K562 (cell line): ENCODE measurements around the gene MACROD2. TPM values are rescaled to one million over a fixed set of nuclear protein-coding genes. Genes with fewer than 3 reads are reported as not detected.

Experiments
- ATAC-seq: fragments of 200-7000 bp; cut with Tn5 transposase; 3 replicates; pipeline ENCODE4 v1.9.1; 2020; ENCODE audit warnings: moderate library complexity
- BruUV-seq: library from RNA; stranded (reverse); fragments of 400-500 nt; replicated peaks from 2 replicates; lab custom pipeline; 2021; lab: Mats Ljungman, UMichigan
- CTCF ChIA-PET: fragments of 300-600 bp; formaldehyde crosslinking; extraction: SDS; loops from one replicate; lab custom pipeline; 2021; ENCODE audit warnings: low intra/inter-chr PET ratio; lab: Yijun Ruan, JAX
- POLR2A ChIA-PET: fragments of 300-600, 350-650 bp; sonication (Branson Sonifier 250); formaldehyde crosslinking; extraction: SDS; loops from one replicate; lab custom pipeline; 2021; ENCODE audit warnings: antibody characterized with exemption, inconsistent platforms; lab: Yijun Ruan, JAX
- DNase-seq, 4 experiments: peaks; one replicate each; pipeline versions ENCODE4 v3.0.0 to v3.0.0-alpha.2; 2011 to 2018; ENCODE audit warnings: low spot score in 3 of 4, mixed read lengths in 3 of 4; ENCODE audit errors: extremely low read depth in 1 of 4
- FAIRE-seq: peaks from 2 replicates; lab custom pipeline; 2011; peaks lifted over from hg19 to GRCh38; lab: Jason Lieb, UNC
- H2AFZ ChIP-seq: 2 replicates; pipeline ENCODE4 v1.6.0; 2011; ENCODE audit warnings: low read depth, low read length, control low read depth, inconsistent platforms
- H3K27ac ChIP-seq: fragments of 200-600 bp; 3 replicates; pipeline ENCODE4 v1.8.0; 2011; ENCODE audit warnings: low read depth, mild to moderate bottlenecking, control low read depth, inconsistent platforms, low read length, moderate library complexity, mixed read lengths; ENCODE audit errors: extremely low read depth
- H3K27me3 ChIP-seq, 2 experiments: fragments of 300-600 bp in 1 of 2; 2 replicates in 1 of 2; 3 replicates in 1 of 2; pipeline versions ENCODE4 v1.6.0 to v1.8.0; 2011; ENCODE audit warnings: inconsistent platforms in 2 of 2, low read length in 2 of 2, mild to moderate bottlenecking in 1 of 2, mixed read lengths in 1 of 2, moderate library complexity in 1 of 2; ENCODE audit not compliant: control insufficient read depth in 2 of 2, insufficient read depth in 2 of 2
- H3K36me3 ChIP-seq: fragments of 300-600 bp; 3 replicates; pipeline ENCODE4 v1.8.0; 2011; ENCODE audit warnings: mild to moderate bottlenecking, low read length, inconsistent platforms; ENCODE audit not compliant: control insufficient read depth, insufficient read depth
- H3K4me1 ChIP-seq, 2 experiments: fragments of 200-600 bp in 1 of 2; replicated peaks in 1 of 2; 2 replicates in 1 of 2; 3 replicates in 1 of 2; pipeline versions ENCODE4 v1.5.1 to v1.8.0; 2011; ENCODE audit warnings: inconsistent platforms in 2 of 2, low read length in 2 of 2, mild to moderate bottlenecking in 1 of 2, mixed read lengths in 1 of 2, moderate library complexity in 1 of 2; ENCODE audit not compliant: control insufficient read depth in 2 of 2, insufficient read depth in 2 of 2
- H3K4me2 ChIP-seq: 2 replicates; pipeline ENCODE4 v1.6.1; 2011; ENCODE audit warnings: low read length, control low read depth, inconsistent platforms, mixed read lengths; ENCODE audit not compliant: insufficient read depth
- H3K4me3 ChIP-seq: fragments of 200-600 bp; sonication (generic), shearing (Covaris generic); 2 replicates; pipeline ENCODE4 v1.5.1; 2016; ENCODE audit warnings: control low read depth, inconsistent platforms
- H3K79me2 ChIP-seq: fragments of 200-600 bp; 3 replicates; pipeline ENCODE4 v1.8.0; 2011; ENCODE audit warnings: low read length, inconsistent platforms; ENCODE audit not compliant: control insufficient read depth, insufficient read depth
- H3K9ac ChIP-seq, 2 experiments: 2 replicates each; pipeline versions ENCODE4 v1.6.0 to v1.6.1; 2011; ENCODE audit warnings: low read depth in 2 of 2, low read length in 2 of 2, control low read depth in 1 of 2, inconsistent platforms in 1 of 2, mild to moderate bottlenecking in 1 of 2, mixed read lengths in 1 of 2; ENCODE audit not compliant: insufficient read depth in 1 of 2
- H3K9me1 ChIP-seq: one replicate; pipeline ENCODE4 v1.6.0; 2011; ENCODE audit warnings: inconsistent platforms, mild to moderate bottlenecking, low read length, moderate library complexity; ENCODE audit not compliant: control insufficient read depth, insufficient read depth
- H3K9me3 ChIP-seq: replicated peaks from 2 replicates; pipeline ENCODE4 v1.5.1; 2011; ENCODE audit warnings: low read depth, low read length, inconsistent platforms; ENCODE audit not compliant: control insufficient read depth, insufficient read depth
- H4K20me1 ChIP-seq: replicated peaks from 2 replicates; pipeline ENCODE4 v1.6.1; 2011; ENCODE audit warnings: low read length, inconsistent platforms, mixed read lengths; ENCODE audit not compliant: control insufficient read depth, insufficient read depth
- ELF1 ChIP-seq: fragments of 200-800 bp; sonication (Bioruptor generic); IDR thresholded peaks from 2 replicates; pipeline ENCODE4 v1.6.1; 2016; ENCODE audit warnings: missing genetic modification characterization, missing compliant biosample characterization
- GTF2A2 ChIP-seq: IDR thresholded peaks from 2 replicates; pipeline ENCODE4 v1.6.1; 2016; ENCODE audit warnings: mild to moderate bottlenecking, missing genetic modification characterization, missing compliant biosample characterization
- JUNB ChIP-seq: fragments of 450-650 bp; formaldehyde crosslinking; conservative IDR thresholded peaks from 2 replicates; pipeline ENCODE4 v1.4.0; 2020; ENCODE audit warnings: mild to moderate bottlenecking
- NR2C2 ChIP-seq, 2 experiments: fragments of 200-800 bp in 1 of 2; sonication (Bioruptor generic) in 1 of 2; sonication (generic) in 1 of 2; formaldehyde crosslinking in 1 of 2; IDR thresholded peaks; 2 replicates each; pipeline versions ENCODE4 v1.6.1 to v1.8.0; 2016 to 2022; ENCODE audit warnings: mild to moderate bottlenecking in 1 of 2, missing compliant biosample characterization in 1 of 2, missing genetic modification characterization in 1 of 2, missing genetic modification reagents in 1 of 2
- TBP ChIP-seq: optimal IDR thresholded peaks from 2 replicates; pipeline ENCODE3; 2011; ENCODE audit warnings: low read depth, low read length, improper control_type of control experiment
- WGBS: fragments of 100-300 bp; shearing (Covaris generic); methylation state at CpG from one replicate; pipeline ENCODE4 v1.1.6; 2016; ENCODE audit warnings: low coverage, mixed read lengths; ENCODE audit not compliant: insufficient coverage; ENCODE audit errors: missing lambda C conversion rate; 5-methylcytosine and 5-hydroxymethylcytosine counted together
- in situ Hi-C: fragments of 300-500 bp; cut with MboI; formaldehyde crosslinking; loops from 4 replicates; pipeline ENCODE4 v1.15.0; 2018; ENCODE audit warnings: inconsistent platforms, mixed read lengths
- intact Hi-C: fragments of 100-400 bp; cut with micrococcal nuclease; formaldehyde crosslinking; loops from 2 replicates; pipeline ENCODE4 v1.14.2; 2022
- polyA plus RNA-seq, 8 experiments: library from polyadenylated mRNA; depleted of rRNA in 4 of 8; stranded (reverse) in 5 of 8; unstranded in 3 of 8; fragments of >200 nt; fragmentation: Nextera tagmentation in 2 of 8; fragmentation: Illumina TruSeq in 1 of 8; extraction: Ambion mirVana in 2 of 8; extraction: Trizol in 1 of 8; gene quantifications; 2 replicates each; pipeline versions ENCODE4 v1.2.1 to v1.2.3, GENCODE V29; 2011 to 2014; ENCODE audit warnings: inconsistent platforms in 1 of 8, missing spikeins in 1 of 8
- total RNA-seq, 7 experiments: library from RNA; depleted of rRNA in 6 of 7; stranded (reverse); fragments of >200 nt in 6 of 7; fragmentation: Illumina TruSeq in 2 of 7; extraction: Trizol in 2 of 7; gene quantifications; 2 replicates each; pipeline versions ENCODE4 v1.2.1 to v1.2.3, GENCODE V29; 2011 to 2021; ENCODE audit warnings: low replicate concordance in 1 of 7

The MACROD2 gene
- total and polyA plus RNA-seq, 9 of the 15 experiments (the other 6 are each of a cell fraction or from before 2014, with no cell fraction given) = not detected

GRCh38 chr20:15836634-15837033 lies 1841.3 kb downstream of the MACROD2 start:
- Histone ChIP-seq H3K4me2 (no peak overlapping the region), H3K9me1 (no peaks in the 10 kb centered on the region), H3K9me3 (no peaks in the 10 kb centered on the region), H3K27ac (no peak overlapping the region), H4K20me1 (no peaks in the 10 kb centered on the region), H2AFZ (no peak overlapping the region), H3K4me1 (no peaks in the 10 kb centered on the region), H3K4me3 (no peak overlapping the region), H3K9ac (no peak overlapping the region), H3K27me3 (no peaks in the 10 kb centered on the region), H3K79me2 (no peaks in the 10 kb centered on the region), H3K36me3 (no peaks in the 10 kb centered on the region)
- intact Hi-C loops = no loop called here
- no peak for DNase-seq
- ATAC-seq = no peak
- no peak for FAIRE-seq
- ChIA-PET CTCF (no interaction called here), POLR2A (interaction anchor here (1.1 kb wide), 1 partner anchor 13 kb away, joined by 3 read pairs; no protein-coding TSS in a partner anchor)
- no TSS peak for BruUV-seq
- in situ Hi-C loops = no loop called here
- TF ChIP-seq ELF1 (tag) = no peak
- TF ChIP-seq TBP = no peak
- WGBS = 4% methylated on average over 2 of the region's 2 CpGs

GRCh38 chr20:15837563-15837962 lies 1842.2 kb downstream of the MACROD2 start:
- Histone ChIP-seq H3K27ac (no peak overlapping the region), H3K9me3 (no peaks in the 10 kb centered on the region), H3K4me2 (no peak overlapping the region), H3K9ac (no peak overlapping the region), H3K27me3 (no peaks in the 10 kb centered on the region), H4K20me1 (no peaks in the 10 kb centered on the region), H3K79me2 (no peaks in the 10 kb centered on the region), H3K4me3 (no peak overlapping the region), H3K36me3 (no peaks in the 10 kb centered on the region), H2AFZ (no peak overlapping the region), H3K4me1 (no peaks in the 10 kb centered on the region), H3K9me1 (no peaks in the 10 kb centered on the region)
- DNase-seq (no peak), FAIRE-seq (no peak), ATAC-seq (no peak)
- ChIA-PET POLR2A (no interaction called here), CTCF (no interaction called here)
- in situ Hi-C loops = no loop called here
- 0% methylated on average over 2 of the region's 3 CpGs for WGBS
- no peak for TF ChIP-seq GTF2A2
- no peak for TF ChIP-seq NR2C2 (CRISPR knock-in tag; IDR thresholded peaks at IDR 0.05)
- no peak for TF ChIP-seq NR2C2 (tag; IDR thresholded peaks at IDR 0.05)
- no peak for TF ChIP-seq JUNB
- BruUV-seq = no TSS peak
- intact Hi-C loops = no loop called here
